HEK293 (cell line): Measurements from ENCODE around the gene ADCY7.

Experiments used
- CTCF ChIA-PET: fragments of 350-600 bp; formaldehyde crosslinking; extraction: SDS; loops from one replicate; lab custom pipeline; 2021; ENCODE audit warnings: antibody characterized with exemption; lab: Yijun Ruan, JAX
- POLR2A ChIA-PET: fragments of 300-600 bp; formaldehyde crosslinking; extraction: SDS; loops from one replicate; lab custom pipeline; 2020; ENCODE audit warnings: antibody characterized with exemption, inconsistent platforms; lab: Yijun Ruan, JAX
- H3K27ac ChIP-seq: fragments of 200-500 bp; sonication (Bioruptor generic); 2 replicates; pipeline ENCODE4 v1.5.1; 2014; ENCODE audit warnings: low read depth, low read length, control low read depth, inconsistent platforms; ENCODE audit errors: extremely low read depth
- H3K36me3 ChIP-seq, 2 experiments: fragments of 200-500 bp in 1 of 2; sonication (Bioruptor generic) in 1 of 2; 1 replicate in 1 of 2; 2 replicates in 1 of 2; pipeline ENCODE4 v1.5.1; 2014 to 2017; ENCODE audit warnings: inconsistent platforms in 2 of 2, low read length in 2 of 2; ENCODE audit not compliant: control insufficient read depth in 2 of 2, insufficient read depth in 1 of 2
- H3K4me1 ChIP-seq: fragments of 200-500 bp; sonication (Bioruptor generic); 2 replicates; pipeline ENCODE4 v1.5.1; 2014; ENCODE audit warnings: mild to moderate bottlenecking, low read length, inconsistent platforms; ENCODE audit not compliant: control insufficient read depth, insufficient read depth
- H3K4me3 ChIP-seq: 2 replicates; pipeline ENCODE4 v1.5.1; 2011; ENCODE audit warnings: low read depth, mild to moderate bottlenecking, control low read depth, low read length, moderate library complexity
- H3K9me3 ChIP-seq: fragments of 200-500 bp; sonication (Bioruptor generic); 2 replicates; pipeline ENCODE4 v1.5.1; 2014; ENCODE audit warnings: low read depth, low read length, inconsistent platforms; ENCODE audit not compliant: control insufficient read depth, insufficient read depth
- BCL11A ChIP-seq: fragments of 450-650 bp; formaldehyde crosslinking; IDR thresholded peaks from 2 replicates; pipeline ENCODE4 v1.5.1; 2016; ENCODE audit warnings: low read depth, missing biosample characterization, missing genetic modification characterization
- GLI2 ChIP-seq: fragments of 450-650 bp; formaldehyde crosslinking; IDR thresholded peaks from 2 replicates; pipeline ENCODE4; 2017; ENCODE audit warnings: missing biosample characterization, missing genetic modification characterization, low read depth, borderline replicate concordance
- GLIS1 ChIP-seq: fragments of 450-650 bp; formaldehyde crosslinking; IDR thresholded peaks from 2 replicates; pipeline ENCODE4 v1.5.1; 2016; ENCODE audit warnings: missing biosample characterization, missing genetic modification characterization
- HOXA7 ChIP-seq: sonication (generic); formaldehyde crosslinking; IDR thresholded peaks from 2 replicates; pipeline ENCODE4 v1.8.1; 2022; ENCODE audit warnings: missing genetic modification reagents, borderline replicate concordance
- HOXD13 ChIP-seq: sonication (generic); formaldehyde crosslinking; IDR thresholded peaks from 2 replicates; pipeline ENCODE4 v1.8.0; 2022; ENCODE audit warnings: missing genetic modification reagents, borderline replicate concordance
- KLF9 ChIP-seq: fragments of 450-650 bp; formaldehyde crosslinking; IDR thresholded peaks from 2 replicates; pipeline ENCODE4 v1.5.1; 2016; ENCODE audit warnings: missing biosample characterization, missing genetic modification characterization, low read depth
- SCRT2 ChIP-seq: fragments of 450-650 bp; formaldehyde crosslinking; IDR thresholded peaks from 2 replicates; pipeline ENCODE4 v1.5.1; 2016; ENCODE audit warnings: missing biosample characterization, missing genetic modification characterization
- TCF7L2 ChIP-seq: IDR thresholded peaks from 2 replicates; pipeline ENCODE4 v1.6.1; 2011; ENCODE audit warnings: low read depth, mild to moderate bottlenecking, inconsistent platforms, low read length, moderate library complexity, borderline replicate concordance
- ZIC2 ChIP-seq: fragments of 450-650 bp; formaldehyde crosslinking; IDR thresholded peaks from 2 replicates; pipeline ENCODE4 v1.5.1; 2016; ENCODE audit warnings: missing biosample characterization, missing genetic modification characterization
- ZNF10 ChIP-seq: fragments of 450-650 bp; formaldehyde crosslinking; IDR thresholded peaks from 2 replicates; pipeline ENCODE4 v1.5.1; 2017; ENCODE audit warnings: missing biosample characterization, missing genetic modification characterization
- ZNF114 ChIP-seq: fragments of 450-650 bp; formaldehyde crosslinking; IDR thresholded peaks from 2 replicates; pipeline ENCODE4 v1.5.0; 2017; ENCODE audit warnings: missing biosample characterization, missing genetic modification characterization
- ZNF169 ChIP-seq: fragments of 450-650 bp; formaldehyde crosslinking; IDR thresholded peaks from 2 replicates; pipeline ENCODE4 v1.5.1; 2016; ENCODE audit warnings: missing biosample characterization, missing genetic modification characterization
- ZNF37A ChIP-seq: fragments of 450-650 bp; IDR thresholded peaks from 2 replicates; pipeline ENCODE4 v1.5.1; 2018; ENCODE audit warnings: missing biosample characterization, missing genetic modification characterization
- ZNF624 ChIP-seq: fragments of 450-650 bp; formaldehyde crosslinking; IDR thresholded peaks from 2 replicates; pipeline ENCODE4 v1.5.1; 2017; ENCODE audit warnings: missing biosample characterization, missing genetic modification characterization
- ZNF626 ChIP-seq: fragments of 450-650 bp; sonication (Bioruptor Pico); formaldehyde crosslinking; IDR thresholded peaks from 2 replicates; pipeline ENCODE4 v1.5.1; 2018; ENCODE audit warnings: missing biosample characterization, missing genetic modification characterization, inconsistent platforms
- ZNF654 ChIP-seq: fragments of 450-650 bp; formaldehyde crosslinking; IDR thresholded peaks from 2 replicates; pipeline ENCODE4 v1.5.1; 2016; ENCODE audit warnings: low read depth, missing biosample characterization, missing genetic modification characterization
- ZSCAN16 ChIP-seq: fragments of 450-650 bp; formaldehyde crosslinking; IDR thresholded peaks from 2 replicates; pipeline ENCODE4 v1.5.1; 2016; ENCODE audit warnings: missing biosample characterization, missing genetic modification characterization
- TF ChIP-seq, protein P1 (sequence below): fragments of 450-650 bp; formaldehyde crosslinking; IDR thresholded peaks from 2 replicates; pipeline ENCODE4 v1.5.1; 2017; ENCODE audit warnings: missing biosample characterization, missing genetic modification characterization
- TF ChIP-seq, protein P2 (sequence below): fragments of 450-650 bp; formaldehyde crosslinking; IDR thresholded peaks from 2 replicates; pipeline ENCODE4 v1.5.1; 2016; ENCODE audit warnings: missing biosample characterization, missing genetic modification characterization
- TF ChIP-seq, protein P3 (sequence below): fragments of 450-650 bp; IDR thresholded peaks from 2 replicates; pipeline ENCODE4 v1.5.1; 2018; ENCODE audit warnings: missing biosample characterization, mild to moderate bottlenecking, missing genetic modification characterization
- TF ChIP-seq, protein P4 (sequence below): fragments of 450-650 bp; formaldehyde crosslinking; IDR thresholded peaks from 2 replicates; pipeline ENCODE4 v1.5.1; 2016; ENCODE audit warnings: missing biosample characterization, missing genetic modification characterization
- TF ChIP-seq, protein P5 (sequence below): fragments of 450-650 bp; formaldehyde crosslinking; IDR thresholded peaks from 2 replicates; pipeline ENCODE4 v1.5.1; 2016; ENCODE audit warnings: missing biosample characterization, missing genetic modification characterization
- TF ChIP-seq, protein P6 (sequence below): fragments of 450-650 bp; formaldehyde crosslinking; IDR thresholded peaks from 2 replicates; pipeline ENCODE4 v1.5.1; 2016; ENCODE audit warnings: missing biosample characterization, missing genetic modification characterization
- TF ChIP-seq, protein P7 (sequence below): fragments of 450-650 bp; formaldehyde crosslinking; IDR thresholded peaks from 2 replicates; pipeline ENCODE4 v1.5.1; 2017; ENCODE audit warnings: missing biosample characterization, missing genetic modification characterization
- TF ChIP-seq, protein P8 (sequence below): fragments of 450-650 bp; formaldehyde crosslinking; IDR thresholded peaks from 2 replicates; pipeline ENCODE4 v1.5.1; 2017; ENCODE audit warnings: missing biosample characterization, missing genetic modification characterization

The ADCY7 gene

DNA sequence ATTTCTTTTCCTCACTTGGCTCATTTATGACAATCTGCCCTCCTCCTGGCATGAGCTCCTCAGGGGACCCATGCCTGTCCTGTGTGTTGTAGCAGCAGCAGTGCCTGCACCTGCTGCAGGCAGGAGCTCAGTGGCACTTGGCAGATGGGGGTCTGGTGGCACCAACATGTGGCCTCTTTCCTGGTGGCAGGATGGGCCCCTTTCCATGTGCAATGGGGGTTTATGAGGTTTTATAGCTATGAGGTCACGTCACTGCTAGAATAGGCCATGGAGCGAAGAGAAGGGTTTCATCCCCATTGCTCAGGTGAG is 7.0 kb downstream of the ADCY7 start:
- ChIA-PET CTCF (no interaction called here), POLR2A (interaction anchor here (0.5 kb wide), 1 partner anchor 19 kb away, joined by 3 read pairs; no protein-coding TSS in a partner anchor)
- Histone ChIP-seq H3K4me1 (no peaks in the 10 kb centered on the region), H3K4me3 (no peak overlapping the region), H3K27ac (no peak overlapping the region), H3K9me3 (no peaks in the 10 kb centered on the region), H3K36me3 (no peaks in the 10 kb centered on the region)
- TF ChIP-seq ZSCAN16 (no peak), GLIS1 (tag by site-specific recombination) (no peak), BCL11A (tag by site-specific recombination) (no peak), TCF7L2 (no peak), HOXD13 (CRISPR knock-in tag) (no peak), ZNF169 (no peak), GLI2 (tag by site-specific recombination) (no peak), HOXA7 (CRISPR knock-in tag) (no peak), ZNF114 (no peak), KLF9 (tag by site-specific recombination) (no peak), SCRT2 (no peak), ZNF37A (tag by site-specific recombination) (no peak), ZNF654 (tag by site-specific recombination) (no peak)
- TF ChIP-seq, protein P1, sequence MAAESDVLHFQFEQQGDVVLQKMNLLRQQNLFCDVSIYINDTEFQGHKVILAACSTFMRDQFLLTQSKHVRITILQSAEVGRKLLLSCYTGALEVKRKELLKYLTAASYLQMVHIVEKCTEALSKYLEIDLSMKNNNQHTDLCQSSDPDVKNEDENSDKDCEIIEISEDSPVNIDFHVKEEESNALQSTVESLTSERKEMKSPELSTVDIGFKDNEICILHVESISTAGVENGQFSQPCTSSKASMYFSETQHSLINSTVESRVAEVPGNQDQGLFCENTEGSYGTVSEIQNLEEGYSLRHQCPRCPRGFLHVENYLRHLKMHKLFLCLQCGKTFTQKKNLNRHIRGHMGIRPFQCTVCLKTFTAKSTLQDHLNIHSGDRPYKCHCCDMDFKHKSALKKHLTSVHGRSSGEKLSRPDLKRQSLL (tag by site-specific recombination), result no peak
- TF ChIP-seq, protein P2, sequence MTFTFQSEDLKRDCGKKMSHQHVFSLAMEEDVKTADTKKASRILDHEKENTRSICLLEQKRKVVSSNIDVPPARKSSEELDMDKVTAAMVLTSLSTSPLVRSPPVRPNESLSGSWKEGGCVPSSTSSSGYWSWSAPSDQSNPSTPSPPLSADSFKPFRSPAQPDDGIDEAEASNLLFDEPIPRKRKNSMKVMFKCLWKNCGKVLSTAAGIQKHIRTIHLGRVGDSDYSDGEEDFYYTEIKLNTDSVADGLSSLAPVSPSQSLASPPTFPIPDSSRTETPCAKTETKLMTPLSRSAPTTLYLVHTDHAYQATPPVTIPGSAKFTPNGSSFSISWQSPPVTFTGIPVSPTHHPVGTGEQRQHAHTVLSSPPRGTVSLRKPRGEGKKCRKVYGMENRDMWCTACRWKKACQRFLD (tag by site-specific recombination), result no peak
- TF ChIP-seq, protein P3, sequence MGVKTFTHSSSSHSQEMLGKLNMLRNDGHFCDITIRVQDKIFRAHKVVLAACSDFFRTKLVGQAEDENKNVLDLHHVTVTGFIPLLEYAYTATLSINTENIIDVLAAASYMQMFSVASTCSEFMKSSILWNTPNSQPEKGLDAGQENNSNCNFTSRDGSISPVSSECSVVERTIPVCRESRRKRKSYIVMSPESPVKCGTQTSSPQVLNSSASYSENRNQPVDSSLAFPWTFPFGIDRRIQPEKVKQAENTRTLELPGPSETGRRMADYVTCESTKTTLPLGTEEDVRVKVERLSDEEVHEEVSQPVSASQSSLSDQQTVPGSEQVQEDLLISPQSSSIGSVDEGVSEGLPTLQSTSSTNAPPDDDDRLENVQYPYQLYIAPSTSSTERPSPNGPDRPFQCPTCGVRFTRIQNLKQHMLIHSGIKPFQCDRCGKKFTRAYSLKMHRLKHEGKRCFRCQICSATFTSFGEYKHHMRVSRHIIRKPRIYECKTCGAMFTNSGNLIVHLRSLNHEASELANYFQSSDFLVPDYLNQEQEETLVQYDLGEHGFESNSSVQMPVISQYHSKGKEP, result no peak
- TF ChIP-seq, protein P4, sequence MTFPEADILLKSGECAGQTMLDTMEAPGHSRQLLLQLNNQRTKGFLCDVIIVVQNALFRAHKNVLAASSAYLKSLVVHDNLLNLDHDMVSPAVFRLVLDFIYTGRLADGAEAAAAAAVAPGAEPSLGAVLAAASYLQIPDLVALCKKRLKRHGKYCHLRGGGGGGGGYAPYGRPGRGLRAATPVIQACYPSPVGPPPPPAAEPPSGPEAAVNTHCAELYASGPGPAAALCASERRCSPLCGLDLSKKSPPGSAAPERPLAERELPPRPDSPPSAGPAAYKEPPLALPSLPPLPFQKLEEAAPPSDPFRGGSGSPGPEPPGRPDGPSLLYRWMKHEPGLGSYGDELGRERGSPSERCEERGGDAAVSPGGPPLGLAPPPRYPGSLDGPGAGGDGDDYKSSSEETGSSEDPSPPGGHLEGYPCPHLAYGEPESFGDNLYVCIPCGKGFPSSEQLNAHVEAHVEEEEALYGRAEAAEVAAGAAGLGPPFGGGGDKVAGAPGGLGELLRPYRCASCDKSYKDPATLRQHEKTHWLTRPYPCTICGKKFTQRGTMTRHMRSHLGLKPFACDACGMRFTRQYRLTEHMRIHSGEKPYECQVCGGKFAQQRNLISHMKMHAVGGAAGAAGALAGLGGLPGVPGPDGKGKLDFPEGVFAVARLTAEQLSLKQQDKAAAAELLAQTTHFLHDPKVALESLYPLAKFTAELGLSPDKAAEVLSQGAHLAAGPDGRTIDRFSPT (tag by site-specific recombination), result no peak
- TF ChIP-seq, protein P5, sequence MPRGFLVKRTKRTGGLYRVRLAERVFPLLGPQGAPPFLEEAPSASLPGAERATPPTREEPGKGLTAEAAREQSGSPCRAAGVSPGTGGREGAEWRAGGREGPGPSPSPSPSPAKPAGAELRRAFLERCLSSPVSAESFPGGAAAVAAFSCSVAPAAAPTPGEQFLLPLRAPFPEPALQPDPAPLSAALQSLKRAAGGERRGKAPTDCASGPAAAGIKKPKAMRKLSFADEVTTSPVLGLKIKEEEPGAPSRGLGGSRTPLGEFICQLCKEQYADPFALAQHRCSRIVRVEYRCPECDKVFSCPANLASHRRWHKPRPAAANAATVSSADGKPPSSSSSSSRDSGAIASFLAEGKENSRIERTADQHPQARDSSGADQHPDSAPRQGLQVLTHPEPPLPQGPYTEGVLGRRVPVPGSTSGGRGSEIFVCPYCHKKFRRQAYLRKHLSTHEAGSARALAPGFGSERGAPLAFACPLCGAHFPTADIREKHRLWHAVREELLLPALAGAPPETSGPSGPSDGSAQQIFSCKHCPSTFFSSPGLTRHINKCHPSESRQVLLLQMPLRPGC (tag by site-specific recombination), result no peak

DNA sequence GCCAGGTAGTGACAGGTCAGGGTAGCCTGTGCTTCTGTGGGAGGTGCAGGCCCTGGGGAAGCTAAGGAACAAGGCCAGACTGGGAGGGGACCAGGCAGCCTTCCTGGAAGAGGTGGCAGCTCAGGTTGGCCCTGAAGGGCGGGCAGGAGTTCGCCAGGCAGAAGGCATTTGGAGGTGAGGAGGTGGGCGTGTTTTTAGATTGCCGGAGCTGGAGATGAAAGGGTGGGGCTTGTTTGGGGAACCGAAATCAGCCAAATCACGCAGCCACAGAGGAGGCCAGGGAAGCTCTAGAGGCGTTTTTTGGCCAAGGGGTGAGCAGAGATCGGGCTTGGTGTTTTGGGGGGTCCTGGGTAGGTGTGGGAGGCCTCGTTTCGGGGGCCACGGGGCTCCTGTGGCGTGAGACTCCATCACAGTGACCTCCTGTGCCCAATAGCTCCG is 7.6 kb downstream of the ADCY7 start:
- ChIA-PET CTCF (no interaction called here), POLR2A (interaction anchor here (1.2 to 1.6 kb wide), 2 partner anchors 22 to 25 kb away, joined by 3 to 5 read pairs; no protein-coding TSS in a partner anchor)
- Histone ChIP-seq H3K4me1 (no peaks in the 10 kb centered on the region), H3K9me3 (no peaks in the 10 kb centered on the region), H3K36me3 (no peaks in the 10 kb centered on the region), H3K27ac (no peak overlapping the region), H3K4me3 (no peak overlapping the region)
- TF ChIP-seq GLI2 (tag by site-specific recombination) (no peak), ZNF626 (tag by site-specific recombination) (no peak), ZNF624 (tag by site-specific recombination) (no peak), ZIC2 (no peak), ZNF10 (no peak)
- TF ChIP-seq, protein P6, sequence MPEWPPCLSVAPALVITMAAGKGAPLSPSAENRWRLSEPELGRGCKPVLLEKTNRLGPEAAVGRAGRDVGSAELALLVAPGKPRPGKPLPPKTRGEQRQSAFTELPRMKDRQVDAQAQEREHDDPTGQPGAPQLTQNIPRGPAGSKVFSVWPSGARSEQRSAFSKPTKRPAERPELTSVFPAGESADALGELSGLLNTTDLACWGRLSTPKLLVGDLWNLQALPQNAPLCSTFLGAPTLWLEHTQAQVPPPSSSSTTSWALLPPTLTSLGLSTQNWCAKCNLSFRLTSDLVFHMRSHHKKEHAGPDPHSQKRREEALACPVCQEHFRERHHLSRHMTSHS (tag by site-specific recombination), result no peak
- TF ChIP-seq, protein P7, sequence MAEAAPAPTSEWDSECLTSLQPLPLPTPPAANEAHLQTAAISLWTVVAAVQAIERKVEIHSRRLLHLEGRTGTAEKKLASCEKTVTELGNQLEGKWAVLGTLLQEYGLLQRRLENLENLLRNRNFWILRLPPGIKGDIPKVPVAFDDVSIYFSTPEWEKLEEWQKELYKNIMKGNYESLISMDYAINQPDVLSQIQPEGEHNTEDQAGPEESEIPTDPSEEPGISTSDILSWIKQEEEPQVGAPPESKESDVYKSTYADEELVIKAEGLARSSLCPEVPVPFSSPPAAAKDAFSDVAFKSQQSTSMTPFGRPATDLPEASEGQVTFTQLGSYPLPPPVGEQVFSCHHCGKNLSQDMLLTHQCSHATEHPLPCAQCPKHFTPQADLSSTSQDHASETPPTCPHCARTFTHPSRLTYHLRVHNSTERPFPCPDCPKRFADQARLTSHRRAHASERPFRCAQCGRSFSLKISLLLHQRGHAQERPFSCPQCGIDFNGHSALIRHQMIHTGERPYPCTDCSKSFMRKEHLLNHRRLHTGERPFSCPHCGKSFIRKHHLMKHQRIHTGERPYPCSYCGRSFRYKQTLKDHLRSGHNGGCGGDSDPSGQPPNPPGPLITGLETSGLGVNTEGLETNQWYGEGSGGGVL (tag by site-specific recombination), result no peak
- TF ChIP-seq, protein P8, sequence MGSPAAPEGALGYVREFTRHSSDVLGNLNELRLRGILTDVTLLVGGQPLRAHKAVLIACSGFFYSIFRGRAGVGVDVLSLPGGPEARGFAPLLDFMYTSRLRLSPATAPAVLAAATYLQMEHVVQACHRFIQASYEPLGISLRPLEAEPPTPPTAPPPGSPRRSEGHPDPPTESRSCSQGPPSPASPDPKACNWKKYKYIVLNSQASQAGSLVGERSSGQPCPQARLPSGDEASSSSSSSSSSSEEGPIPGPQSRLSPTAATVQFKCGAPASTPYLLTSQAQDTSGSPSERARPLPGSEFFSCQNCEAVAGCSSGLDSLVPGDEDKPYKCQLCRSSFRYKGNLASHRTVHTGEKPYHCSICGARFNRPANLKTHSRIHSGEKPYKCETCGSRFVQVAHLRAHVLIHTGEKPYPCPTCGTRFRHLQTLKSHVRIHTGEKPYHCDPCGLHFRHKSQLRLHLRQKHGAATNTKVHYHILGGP (tag by site-specific recombination), result no peak
